Ishikawa (cell line): Measurements from ENCODE around the gene AIF1L.

ENCODE experiments used
- CEBPB ChIP-seq: IDR thresholded peaks from 2 replicates; pipeline ENCODE4 v1.6.1; 2012
- CREB1 ChIP-seq: IDR thresholded peaks from 2 replicates; pipeline ENCODE4 v1.6.1; 2012; ENCODE audit warnings: low read depth
- EGR1 ChIP-seq: IDR thresholded peaks from 2 replicates; pipeline ENCODE4 v1.6.1; 2012
- EP300 ChIP-seq: IDR thresholded peaks from 2 replicates; pipeline ENCODE4 v1.6.1; 2012; ENCODE audit warnings: borderline replicate concordance
- FOXM1 ChIP-seq: IDR thresholded peaks from 2 replicates; pipeline ENCODE4 v1.6.1; 2012; ENCODE audit warnings: low read depth, borderline replicate concordance
- NFIC ChIP-seq: IDR thresholded peaks from 2 replicates; pipeline ENCODE4 v1.6.1; 2012
- RAD21 ChIP-seq: IDR thresholded peaks from 2 replicates; pipeline ENCODE4 v1.6.1; 2012; ENCODE audit warnings: low read depth
- TAF1 ChIP-seq: IDR thresholded peaks from 2 replicates; pipeline ENCODE4 v1.6.1; 2012; ENCODE audit warnings: low read depth, mild to moderate bottlenecking
- TCF12 ChIP-seq: IDR thresholded peaks from 2 replicates; pipeline ENCODE4 v1.6.1; 2012; ENCODE audit warnings: low read depth
- TEAD4 ChIP-seq: IDR thresholded peaks from 2 replicates; pipeline ENCODE4 v1.6.1; 2012
- YY1 ChIP-seq: IDR thresholded peaks from 2 replicates; pipeline ENCODE4 v1.6.1; 2012; ENCODE audit warnings: low read depth
- ZBTB7A ChIP-seq: IDR thresholded peaks from 2 replicates; pipeline ENCODE4 v1.6.1; 2012; ENCODE audit warnings: low read depth
- TF ChIP-seq, protein P1 (sequence below): IDR thresholded peaks from 2 replicates; pipeline ENCODE4 v1.6.1; 2012
- TF ChIP-seq, protein P2 (sequence below): IDR thresholded peaks from 2 replicates; pipeline ENCODE4 v1.6.1; 2012
- TF ChIP-seq, protein P3 (sequence below): IDR thresholded peaks from 2 replicates; pipeline ENCODE4 v1.6.1; 2012; ENCODE audit warnings: low read depth, mild to moderate bottlenecking

AIF1L gene

DNA sequence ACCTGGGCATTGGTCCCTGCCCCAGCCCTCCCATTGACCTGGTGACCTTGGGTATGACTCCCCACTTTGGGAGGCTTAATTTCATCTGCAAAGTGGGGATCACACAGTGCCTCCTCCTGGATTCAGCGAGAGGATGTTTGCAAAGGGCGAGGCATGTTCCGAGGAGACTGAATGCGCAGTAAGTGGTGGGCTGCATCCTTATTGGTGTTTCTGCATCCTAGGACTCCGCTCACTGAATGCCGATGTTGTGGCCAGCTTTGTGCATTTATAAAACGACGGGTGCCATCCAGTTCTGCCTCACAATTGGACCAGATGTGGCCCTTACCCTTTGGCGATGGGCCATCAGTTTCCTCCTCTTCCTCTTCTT lies 23.5 kb upstream of the AIF1L start:
- TF ChIP-seq, protein P1, sequence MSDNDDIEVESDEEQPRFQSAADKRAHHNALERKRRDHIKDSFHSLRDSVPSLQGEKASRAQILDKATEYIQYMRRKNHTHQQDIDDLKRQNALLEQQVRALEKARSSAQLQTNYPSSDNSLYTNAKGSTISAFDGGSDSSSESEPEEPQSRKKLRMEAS, result no peak
- TF ChIP-seq ZBTB7A (no peak), RAD21 (no peak), EP300 (no peak), CREB1 (no peak), TCF12 (no peak), EGR1 (no peak), CEBPB (no peak), TEAD4 (no peak)
- TF ChIP-seq, protein P2, sequence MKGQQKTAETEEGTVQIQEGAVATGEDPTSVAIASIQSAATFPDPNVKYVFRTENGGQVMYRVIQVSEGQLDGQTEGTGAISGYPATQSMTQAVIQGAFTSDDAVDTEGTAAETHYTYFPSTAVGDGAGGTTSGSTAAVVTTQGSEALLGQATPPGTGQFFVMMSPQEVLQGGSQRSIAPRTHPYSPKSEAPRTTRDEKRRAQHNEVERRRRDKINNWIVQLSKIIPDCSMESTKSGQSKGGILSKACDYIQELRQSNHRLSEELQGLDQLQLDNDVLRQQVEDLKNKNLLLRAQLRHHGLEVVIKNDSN, result no peak
- TF ChIP-seq, protein P3, sequence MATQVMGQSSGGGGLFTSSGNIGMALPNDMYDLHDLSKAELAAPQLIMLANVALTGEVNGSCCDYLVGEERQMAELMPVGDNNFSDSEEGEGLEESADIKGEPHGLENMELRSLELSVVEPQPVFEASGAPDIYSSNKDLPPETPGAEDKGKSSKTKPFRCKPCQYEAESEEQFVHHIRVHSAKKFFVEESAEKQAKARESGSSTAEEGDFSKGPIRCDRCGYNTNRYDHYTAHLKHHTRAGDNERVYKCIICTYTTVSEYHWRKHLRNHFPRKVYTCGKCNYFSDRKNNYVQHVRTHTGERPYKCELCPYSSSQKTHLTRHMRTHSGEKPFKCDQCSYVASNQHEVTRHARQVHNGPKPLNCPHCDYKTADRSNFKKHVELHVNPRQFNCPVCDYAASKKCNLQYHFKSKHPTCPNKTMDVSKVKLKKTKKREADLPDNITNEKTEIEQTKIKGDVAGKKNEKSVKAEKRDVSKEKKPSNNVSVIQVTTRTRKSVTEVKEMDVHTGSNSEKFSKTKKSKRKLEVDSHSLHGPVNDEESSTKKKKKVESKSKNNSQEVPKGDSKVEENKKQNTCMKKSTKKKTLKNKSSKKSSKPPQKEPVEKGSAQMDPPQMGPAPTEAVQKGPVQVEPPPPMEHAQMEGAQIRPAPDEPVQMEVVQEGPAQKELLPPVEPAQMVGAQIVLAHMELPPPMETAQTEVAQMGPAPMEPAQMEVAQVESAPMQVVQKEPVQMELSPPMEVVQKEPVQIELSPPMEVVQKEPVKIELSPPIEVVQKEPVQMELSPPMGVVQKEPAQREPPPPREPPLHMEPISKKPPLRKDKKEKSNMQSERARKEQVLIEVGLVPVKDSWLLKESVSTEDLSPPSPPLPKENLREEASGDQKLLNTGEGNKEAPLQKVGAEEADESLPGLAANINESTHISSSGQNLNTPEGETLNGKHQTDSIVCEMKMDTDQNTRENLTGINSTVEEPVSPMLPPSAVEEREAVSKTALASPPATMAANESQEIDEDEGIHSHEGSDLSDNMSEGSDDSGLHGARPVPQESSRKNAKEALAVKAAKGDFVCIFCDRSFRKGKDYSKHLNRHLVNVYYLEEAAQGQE, result no peak

DNA sequence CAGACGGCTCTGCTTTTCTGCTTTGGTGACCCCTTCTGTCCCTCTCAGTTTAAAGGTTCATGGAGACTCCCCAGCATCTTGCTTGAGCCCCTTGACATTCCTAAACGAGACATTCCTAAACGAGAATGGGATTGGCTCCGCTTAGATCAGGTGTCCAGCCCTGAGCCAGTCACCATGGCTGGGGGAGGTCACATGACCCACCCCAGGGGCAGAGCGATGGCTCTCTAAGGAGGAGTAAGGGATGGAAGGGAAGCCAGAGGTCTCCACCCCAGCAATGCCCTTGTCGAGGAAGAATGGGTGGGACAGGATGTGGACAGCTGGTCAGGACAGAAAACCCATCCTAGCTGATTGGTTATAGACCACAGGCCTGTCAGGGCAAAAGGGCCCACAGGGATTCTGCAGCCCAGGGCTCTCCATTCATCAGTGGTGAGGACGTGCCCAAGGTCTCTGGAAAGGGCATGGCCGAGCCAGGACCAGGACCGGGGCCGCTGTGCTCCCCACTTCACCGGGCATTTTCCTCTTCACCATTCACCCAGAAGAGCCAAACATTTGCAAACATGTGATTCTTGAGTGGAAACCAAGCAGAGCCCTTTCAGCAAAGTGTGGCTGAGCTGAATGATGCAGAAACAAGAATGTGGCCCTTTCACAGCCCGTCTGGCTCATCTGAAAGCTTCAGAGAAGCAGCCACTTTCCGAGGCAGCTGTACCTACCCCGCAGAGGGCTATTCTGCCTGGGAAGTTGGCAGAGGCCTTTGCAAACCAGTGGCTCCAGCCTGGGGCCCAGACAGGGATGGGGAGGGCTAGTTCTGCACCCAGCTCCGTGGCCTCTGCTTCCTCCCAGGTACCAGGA lies 19.8 kb upstream of the AIF1L start:
- TF ChIP-seq, protein P1, result no peak
- TF ChIP-seq, protein P2, result peak; percentile 74
- no peak for TF ChIP-seq EGR1
- TF ChIP-seq ZBTB7A, result no peak
- TF ChIP-seq EP300, result no peak

DNA sequence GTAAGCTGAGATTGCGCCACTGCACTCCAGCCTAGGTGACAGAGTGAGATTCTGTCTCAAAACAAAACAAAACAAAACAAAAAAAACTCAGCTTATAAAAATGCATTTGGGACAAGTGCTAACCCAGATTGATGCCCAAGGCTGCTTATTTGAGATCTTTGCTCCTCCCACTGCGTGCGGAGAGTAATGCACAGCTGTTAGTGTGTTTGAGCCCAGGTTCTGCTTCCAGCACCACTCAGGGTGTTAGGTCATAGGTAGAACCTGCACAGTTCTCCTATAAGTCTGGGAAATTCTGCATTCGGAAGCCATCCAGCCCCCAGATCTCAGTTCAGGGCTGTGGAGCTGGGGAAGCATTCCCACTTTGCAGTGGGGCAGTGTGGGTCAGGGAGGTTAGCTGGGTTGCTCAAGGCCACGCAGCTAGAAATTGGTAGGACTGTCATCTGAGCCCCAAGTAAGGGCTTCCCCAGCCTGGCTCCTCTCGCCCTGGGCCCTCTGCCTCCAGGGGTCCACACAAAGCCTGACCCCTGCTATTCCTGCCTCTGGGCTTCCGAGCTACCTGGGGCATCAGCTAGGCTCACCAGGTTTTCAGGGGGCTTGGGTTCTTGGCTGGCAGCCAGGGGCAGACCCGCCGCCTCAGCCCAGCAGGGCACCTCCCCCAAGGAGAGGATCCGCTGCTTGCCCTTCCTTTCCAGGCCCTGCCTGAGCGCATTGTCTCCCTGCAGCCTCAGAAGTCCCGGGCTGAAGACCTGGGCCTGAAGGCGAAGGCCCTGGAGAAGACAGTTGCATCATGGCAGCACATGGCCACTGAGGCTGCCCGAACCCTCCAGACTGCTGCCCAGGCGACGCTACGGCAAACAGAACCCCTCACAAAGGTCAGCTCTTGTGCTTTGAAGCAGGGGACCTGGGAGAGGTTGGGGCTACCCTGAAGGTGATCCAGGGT lies 17.6 kb upstream of the AIF1L start:
- no peak for TF ChIP-seq YY1
- TF ChIP-seq EP300, result no peak
- no peak for TF ChIP-seq TEAD4
- no peak for TF ChIP-seq EGR1
- TF ChIP-seq NFIC, result no peak
- TF ChIP-seq ZBTB7A, result no peak
- TF ChIP-seq, protein P2, result no peak
- TF ChIP-seq RAD21, result no peak
- no peak for TF ChIP-seq FOXM1
- TF ChIP-seq, protein P3, result no peak
- no peak for TF ChIP-seq CEBPB
- no peak for TF ChIP-seq CREB1
- TF ChIP-seq, protein P1, result no peak
- no peak for TF ChIP-seq TCF12
- TF ChIP-seq TAF1, result no peak

DNA sequence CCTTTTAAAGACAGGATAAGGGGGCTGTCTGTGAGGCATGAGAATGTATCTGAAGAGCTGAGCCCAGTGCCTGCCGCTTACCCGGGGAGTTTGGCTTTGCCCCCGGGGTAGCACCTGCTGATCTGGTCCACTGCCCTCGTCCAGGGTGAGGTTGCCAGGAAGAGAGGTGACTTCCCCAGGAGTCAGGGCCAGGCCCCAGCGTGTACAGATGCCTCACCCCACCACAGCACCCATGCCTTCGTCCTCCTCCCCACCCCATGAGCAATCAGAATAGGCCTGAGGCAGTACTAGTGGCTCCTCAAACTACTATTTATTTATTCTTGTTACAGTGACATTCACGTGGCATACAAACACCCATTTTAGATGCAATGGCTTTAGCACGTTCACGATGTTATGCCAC lies 15.7 kb upstream of the AIF1L start:
- TF ChIP-seq CREB1 (no peak), EGR1 (no peak)
- TF ChIP-seq, protein P1, result no peak

DNA sequence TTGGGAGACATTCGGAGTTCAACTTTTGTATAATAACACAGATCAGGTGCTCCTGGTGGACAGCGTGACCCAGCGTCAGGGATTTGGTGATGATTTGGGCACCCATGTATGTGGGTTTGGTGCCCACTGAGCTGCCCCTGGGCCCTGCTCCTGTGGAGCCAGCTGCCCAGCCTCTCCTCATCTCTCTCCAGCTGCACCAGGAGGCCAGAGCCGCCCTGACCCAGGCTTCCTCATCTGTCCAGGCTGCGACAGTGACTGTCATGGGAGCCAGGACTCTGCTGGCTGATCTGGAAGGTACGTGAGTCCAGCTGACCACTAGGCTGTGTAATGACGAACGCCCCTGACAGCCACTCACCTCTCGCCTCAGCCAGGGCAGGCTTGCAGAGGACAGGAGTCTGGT lies 14.5 kb upstream of the AIF1L start:
- TF ChIP-seq CREB1, result no peak
- TF ChIP-seq, protein P1, result no peak
- TF ChIP-seq EP300, result no peak
- TF ChIP-seq TEAD4, result no peak
- TF ChIP-seq, protein P3, result no peak
- TF ChIP-seq ZBTB7A, result no peak
- TF ChIP-seq NFIC, result no peak
- TF ChIP-seq TCF12, result no peak
- no peak for TF ChIP-seq TAF1
- no peak for TF ChIP-seq FOXM1
- TF ChIP-seq, protein P2, result no peak
- TF ChIP-seq CEBPB, result no peak
- TF ChIP-seq YY1, result no peak
- no peak for TF ChIP-seq EGR1
- no peak for TF ChIP-seq RAD21
